Measurements from ENCODE around the gene HOXC12. TPM values are rescaled to one million over a fixed set of nuclear protein-coding genes. Genes with fewer than 3 reads are reported as not detected.

HOXC12 gene, protein sequence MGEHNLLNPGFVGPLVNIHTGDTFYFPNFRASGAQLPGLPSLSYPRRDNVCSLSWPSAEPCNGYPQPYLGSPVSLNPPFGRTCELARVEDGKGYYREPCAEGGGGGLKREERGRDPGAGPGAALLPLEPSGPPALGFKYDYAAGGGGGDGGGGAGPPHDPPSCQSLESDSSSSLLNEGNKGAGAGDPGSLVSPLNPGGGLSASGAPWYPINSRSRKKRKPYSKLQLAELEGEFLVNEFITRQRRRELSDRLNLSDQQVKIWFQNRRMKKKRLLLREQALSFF
- not detected for polyA plus RNA-seq (2013, experiment 1 of 2; ENCODE audit: insufficient read length)
- not detected for polyA plus RNA-seq (2013, experiment 2 of 2; ENCODE audit: insufficient read length)

DNA sequence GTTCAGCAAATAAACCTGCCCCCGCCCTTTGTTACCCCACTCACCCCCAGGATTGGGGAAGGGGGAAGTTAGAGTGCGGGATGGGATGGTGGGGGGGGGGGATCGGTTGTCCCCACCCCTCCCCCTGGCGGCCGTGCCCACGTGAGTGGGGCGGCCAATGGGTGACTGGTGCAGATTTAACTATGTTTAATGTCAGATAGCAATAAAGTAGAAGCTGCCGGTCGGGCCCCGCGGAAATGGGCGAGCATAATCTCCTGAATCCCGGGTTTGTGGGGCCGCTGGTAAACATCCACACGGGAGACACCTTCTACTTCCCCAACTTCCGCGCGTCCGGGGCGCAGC, at the start of gene HOXC12:
Gene HOXC12, plus strand, starts transcription at position 210 of the 342 bp plus-strand sequence. Its CDS starts 27 bp downstream, at position 237.
- DNase-seq, result no peak

DNA sequence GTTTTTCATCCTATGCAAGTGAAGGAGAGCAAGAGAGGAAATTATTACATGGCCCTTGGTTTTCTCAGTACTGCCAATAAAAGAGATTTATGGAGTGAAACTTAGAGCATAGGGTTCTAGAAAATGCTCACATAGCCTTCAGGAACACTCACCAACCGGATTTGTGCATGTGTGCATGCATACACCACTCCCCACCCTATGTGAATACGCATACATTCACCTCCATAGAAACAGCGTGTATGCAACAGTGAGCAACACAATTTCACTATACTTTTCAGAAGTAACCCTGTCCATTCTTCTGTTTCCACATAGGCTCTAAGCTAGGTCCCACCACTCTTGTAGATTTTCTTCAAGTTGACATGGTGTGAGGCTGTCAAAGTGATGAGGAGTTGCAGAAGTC, 47.6 kb upstream of the HOXC12 start:
- DNase-seq, result no peak

DNA sequence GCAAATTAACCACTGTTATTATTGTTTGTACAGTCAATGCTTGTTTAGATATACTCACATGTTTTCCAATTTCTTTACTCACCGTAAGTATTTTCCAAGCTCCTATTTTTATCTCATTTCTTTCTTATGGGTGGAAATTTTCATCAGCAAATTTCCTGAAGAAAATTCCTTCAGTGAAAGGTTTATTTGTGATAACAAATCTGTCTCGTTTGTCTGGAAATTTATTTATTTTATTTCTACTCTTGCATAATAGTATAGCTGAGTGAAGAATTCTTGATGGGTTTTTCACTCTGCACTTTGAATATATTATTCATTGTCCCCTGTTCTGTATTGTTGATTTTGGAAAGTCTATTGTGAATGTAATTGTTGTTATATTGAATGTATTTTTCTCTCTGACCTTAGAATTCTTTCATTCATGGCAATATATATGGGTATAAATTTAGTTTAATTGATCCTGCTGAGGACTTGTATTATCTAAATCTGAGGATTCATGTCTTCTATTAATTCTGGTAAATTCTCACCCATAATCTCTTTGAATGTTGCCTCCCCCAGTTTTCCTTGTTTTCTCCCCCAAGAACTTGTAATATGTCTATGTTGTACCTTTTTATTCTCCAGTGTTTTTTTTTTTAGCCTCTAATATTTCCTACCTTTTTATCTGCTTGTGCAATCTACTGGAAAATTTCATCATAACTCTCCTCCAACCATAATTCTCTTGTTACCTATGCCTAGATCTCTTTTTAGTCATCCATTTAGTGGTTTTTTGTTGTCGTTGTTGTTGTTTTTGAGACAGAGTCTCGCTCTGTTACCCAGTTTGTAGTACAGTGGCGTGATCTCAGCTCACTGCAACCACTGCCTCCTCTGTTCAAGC, 37.7 kb upstream of the HOXC12 start:
- DNase-seq, result no peak

- no peak for DNase-seq
Observed at GRCh38 chr12:53924521-53925405, 29.9 kb upstream of the HOXC12 start.

DNA sequence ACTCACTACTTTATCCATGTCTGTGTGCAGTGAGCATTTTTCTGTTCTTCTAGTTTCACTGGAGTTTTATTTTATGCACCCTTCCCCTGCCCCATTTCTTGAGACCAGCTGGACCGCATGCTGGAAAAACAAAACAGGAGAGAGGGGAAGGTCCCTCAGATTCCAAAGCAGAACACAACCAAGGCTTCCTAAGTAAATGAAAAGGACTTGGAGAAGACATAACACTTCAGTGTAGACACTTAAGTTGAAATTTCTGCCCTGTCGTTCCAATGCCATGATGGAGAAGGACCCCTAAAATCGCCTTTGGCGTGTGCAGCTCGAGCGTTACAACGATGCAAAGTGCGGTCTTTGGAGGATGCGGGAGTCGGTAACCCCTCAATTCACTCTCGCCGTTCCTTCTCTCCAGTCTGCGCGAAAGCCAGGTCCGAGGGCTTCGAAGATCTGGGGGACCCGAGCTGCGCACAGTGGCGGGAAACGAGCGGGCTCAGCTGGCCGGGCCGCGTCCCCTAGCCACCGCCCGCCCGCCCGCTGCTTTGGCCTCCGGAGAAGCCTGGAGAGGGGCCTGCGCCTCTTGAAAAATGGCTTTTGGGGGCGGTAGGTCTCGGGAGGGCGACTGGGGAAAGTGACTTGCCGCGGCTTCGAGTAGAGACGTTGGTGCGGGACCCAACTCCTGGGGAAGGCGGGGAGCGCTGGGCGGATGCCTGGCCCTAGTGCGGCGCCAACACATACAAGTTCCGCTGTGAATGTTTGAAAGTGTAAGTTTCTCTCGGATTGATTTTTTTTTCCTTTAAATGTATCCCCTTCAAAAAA, 27.3 kb upstream of the HOXC12 start:
- no peak for DNase-seq

- DNase-seq, result no peak
Observed at GRCh38 chr12:53928054-53928835, 26.5 kb upstream of the HOXC12 start.

DNA sequence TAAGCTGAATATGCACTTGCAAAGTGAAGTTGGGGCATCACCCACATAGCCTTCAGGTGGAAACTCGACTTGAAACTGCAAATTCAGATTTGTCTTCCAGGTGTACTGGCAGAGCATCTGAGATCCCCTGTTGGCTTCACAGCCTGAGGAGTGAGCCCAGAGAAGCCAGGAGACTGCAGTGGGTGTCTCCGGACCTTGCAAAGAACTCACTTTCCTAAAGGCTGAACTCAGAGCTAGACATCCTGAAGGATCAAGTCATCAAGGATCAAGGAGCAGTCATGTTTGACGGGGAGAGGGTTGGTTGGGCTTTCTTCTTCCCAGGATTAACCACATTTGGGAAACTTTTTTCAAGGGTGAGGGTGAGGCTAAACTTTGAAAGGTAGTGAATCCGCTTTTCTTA, 25.2 kb upstream of the HOXC12 start:
- DNase-seq, result no peak

DNA sequence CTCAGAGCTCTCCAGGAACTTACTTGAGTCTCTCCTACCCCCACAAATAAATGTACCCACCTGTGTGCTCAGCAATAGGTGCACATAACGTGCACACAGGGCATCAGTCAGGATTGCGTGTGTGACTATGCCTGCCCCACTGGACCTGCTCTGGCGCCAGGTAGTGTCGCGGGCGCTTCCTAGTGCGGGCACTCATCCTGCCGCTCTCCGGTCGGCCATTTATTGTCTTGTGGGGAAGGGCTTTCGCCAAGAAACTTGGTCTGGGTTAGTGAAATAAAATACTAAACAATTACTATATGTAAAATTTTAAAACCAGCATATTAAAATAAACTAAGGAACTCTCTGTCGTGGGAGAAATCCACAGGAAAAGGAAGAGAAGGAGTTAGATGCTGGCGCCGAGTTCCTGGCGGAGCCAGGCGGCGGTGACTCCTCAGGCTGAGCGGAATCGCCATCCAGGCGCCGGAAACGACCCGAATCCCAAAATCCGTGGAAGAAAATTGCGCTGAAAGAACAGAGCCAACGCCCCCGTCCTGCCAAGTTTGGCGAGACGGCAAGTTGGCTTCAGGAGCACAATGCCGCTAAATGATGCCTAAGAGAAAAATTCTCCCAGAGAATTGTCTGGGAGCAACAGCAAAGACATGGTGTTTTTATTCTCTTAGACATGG, 24.0 kb upstream of the HOXC12 start:
- no peak for DNase-seq

GRCh38 chr12:53931844-53932581, 22.7 kb upstream of the HOXC12 start:
- no peak for DNase-seq

GRCh38 chr12:53932915-53933314, 21.8 kb upstream of the HOXC12 start:
- DNase-seq, result no peak

DNA sequence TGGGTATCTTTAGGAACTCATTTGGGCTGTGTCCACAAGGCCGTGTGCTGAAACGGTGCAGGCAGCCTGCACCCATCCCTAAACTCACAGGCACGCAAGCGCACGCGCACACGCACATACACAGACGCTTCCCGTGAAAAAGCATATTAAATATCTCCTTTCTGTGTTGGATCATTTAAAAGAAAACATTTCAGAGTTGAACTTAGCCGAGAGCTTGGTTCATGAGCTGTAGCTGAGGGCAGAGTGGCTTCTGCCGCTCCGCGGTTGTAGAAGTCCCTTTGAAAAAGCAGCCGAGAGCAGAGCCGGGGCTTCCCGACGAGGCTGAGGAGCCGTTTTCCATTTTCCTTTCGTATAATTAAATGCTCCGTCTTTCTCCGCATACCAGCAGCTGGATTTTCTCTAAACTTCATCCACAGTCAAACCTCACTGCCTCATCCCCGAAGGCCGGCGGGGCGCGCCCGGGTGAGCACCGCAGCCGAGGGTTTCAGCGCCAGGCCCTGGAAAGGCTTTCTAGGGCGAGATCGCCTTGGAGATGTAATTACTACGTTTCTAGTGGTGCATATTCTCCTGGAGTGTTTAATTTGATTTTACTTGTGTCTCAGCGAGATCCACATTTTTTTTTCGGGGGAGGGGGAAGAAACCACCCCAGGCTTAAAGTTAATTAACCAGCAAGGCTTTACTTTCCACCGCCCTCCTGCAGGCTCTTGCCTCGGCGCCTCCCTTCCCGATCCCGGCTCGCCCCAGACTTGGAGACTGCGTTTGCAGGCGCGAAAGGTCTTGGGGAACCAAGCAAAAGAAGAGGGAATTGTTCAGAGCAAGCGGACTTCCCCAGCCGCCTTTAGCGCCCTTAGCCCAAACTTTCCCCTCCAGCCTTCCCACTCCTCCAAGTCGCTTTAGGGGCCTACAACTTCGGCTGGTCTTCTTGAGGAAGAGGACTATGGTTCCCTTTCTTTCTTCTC, 19.0 kb upstream of the HOXC12 start:
- no peak for DNase-seq

DNA sequence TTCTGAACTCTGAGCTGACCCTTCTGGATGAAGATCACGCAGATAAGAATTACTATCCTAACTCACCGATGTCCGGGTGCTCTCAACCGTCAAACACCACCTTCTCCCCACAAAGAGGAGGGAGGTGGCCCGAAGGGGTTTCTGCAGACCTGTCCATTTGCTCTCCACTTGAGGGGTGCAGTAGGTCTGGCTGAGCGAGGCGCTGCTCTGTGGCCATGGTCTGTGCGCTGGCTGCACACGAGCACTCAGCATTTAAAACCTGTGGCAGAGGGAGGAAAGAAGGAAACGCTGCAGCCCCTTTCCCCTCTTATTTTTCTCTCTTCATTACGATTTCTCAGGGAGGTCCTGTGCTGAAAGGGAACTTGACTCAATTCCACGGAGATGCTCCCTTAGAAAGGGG, 17.6 kb upstream of the HOXC12 start:
- no peak for DNase-seq

GRCh38 chr12:53937596-53938325, 16.9 kb upstream of the HOXC12 start:
- no peak for DNase-seq

DNA sequence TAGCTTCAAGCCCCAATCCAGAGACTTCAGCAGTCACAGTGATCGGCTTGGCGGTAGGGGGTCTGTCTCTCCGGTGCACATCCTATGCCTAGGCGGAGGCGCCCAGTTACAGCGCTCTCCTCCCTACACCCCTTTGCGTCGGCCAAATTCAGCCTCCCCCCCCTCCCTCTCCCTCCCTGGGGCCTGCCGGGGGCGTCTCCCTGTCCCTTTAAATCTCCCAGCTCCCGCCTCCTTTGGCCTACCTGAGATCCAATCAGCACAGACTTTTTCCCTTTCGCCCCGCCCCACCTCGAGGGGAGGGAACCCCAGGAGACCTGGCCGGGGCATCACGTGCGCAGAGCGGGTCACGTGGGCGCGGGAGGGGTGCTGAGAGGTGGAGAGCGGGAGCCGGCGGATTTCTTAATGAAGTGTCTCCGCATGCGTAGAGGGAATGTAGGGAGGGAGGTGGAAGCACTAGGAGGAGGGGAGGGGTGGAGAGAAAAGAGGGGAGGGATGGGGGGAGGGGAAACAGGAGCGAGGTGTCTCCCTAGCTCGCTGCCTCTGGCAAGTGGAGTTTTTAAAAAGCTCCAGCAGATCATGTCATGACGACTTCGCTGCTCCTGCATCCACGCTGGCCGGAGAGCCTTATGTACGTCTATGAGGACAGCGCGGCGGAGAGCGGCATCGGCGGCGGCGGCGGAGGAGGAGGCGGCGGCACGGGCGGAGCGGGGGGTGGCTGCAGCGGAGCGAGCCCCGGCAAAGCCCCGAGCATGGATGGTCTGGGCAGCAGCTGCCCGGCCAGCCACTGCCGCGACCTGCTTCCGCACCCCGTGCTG, 16.2 kb upstream of the HOXC12 start, which contains the start of gene HOXC13:
Gene HOXC13, plus strand, starts transcription at position 506 of the 815 bp plus-strand sequence. Its CDS starts 76 bp downstream, at position 582.
- DNase-seq, result peak; percentile 41

- peak; percentile 42 for DNase-seq
Observed at GRCh38 chr12:53939141-53940108, 15.3 kb upstream of the HOXC12 start.

All from fibroblast of skin of abdomen (primary cell).